GM21381 (cell line): ENCODE results near the gene RDX.

ENCODE experiments used
- ATAC-seq: cut with Tn5 transposase; IDR thresholded peaks from one replicate; pipeline ENCODE4 v1.9.1; 2021; ENCODE audit warnings: mild to moderate bottlenecking, moderate library complexity; ENCODE audit not compliant: unreplicated experiment

RDX gene

GRCh38 chr11:110174645-110175310, 121.6 kb downstream of the RDX start:
- no peak for ATAC-seq

GRCh38 chr11:110173811-110174644, 122.4 kb downstream of the RDX start:
- ATAC-seq: no peak

GRCh38 chr11:110172468-110173065, 123.8 kb downstream of the RDX start:
- no peak for ATAC-seq

DNA sequence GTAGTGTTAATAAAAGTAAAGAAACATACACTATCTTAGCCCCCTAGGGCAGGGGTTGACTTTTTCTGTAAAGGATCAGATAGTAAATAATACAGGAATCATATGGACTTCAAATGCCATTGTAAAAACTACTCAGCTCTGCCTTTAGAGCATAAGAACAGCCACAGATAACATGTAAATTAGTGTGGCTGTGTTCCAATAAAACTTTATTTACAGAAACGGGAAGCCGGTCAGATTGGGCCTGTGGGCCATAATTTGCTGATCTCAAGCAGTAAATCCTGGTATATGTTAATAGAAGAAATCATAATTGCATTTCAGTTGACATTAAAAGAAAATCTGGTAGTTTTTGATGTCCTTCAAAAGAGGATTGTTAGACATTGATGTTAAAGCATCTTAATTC, 126.7 kb downstream of the RDX start:
- ATAC-seq: no peak

DNA sequence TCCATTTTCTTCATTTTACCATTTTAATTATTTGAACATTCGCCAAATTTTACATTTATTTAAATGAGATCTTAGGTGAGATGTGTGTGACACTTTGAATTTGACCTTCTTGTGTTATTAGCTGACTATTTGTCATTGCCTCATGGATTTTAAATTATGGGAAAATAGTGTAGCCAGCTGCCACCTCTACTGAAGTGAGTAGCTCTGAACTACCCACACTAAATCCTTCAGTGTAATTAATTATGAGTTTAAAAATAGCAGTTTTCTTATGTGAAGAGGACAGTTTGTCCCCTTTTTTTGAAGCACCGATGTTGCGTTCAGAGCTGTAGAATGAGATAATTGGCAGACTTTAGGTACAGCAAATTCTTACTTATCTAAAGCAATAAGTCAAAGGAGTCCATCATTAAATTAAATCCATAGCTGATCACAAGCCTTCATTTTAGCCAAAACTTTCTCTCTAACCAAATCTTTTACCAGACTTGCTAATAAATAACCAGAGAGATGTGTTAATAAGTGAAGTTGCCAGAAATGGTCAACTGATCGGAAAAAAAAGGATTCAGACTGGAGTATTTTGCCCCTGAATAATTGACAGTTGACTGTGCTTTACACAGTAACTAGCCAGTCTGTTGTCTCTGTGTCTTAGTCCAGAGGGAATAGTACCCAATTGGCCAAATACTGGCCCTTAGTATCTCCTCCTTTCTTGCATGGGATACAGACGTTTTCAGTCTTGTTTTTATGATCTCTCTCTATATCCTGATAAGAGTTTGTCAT, 128.2 kb downstream of the RDX start:
- no peak for ATAC-seq

DNA sequence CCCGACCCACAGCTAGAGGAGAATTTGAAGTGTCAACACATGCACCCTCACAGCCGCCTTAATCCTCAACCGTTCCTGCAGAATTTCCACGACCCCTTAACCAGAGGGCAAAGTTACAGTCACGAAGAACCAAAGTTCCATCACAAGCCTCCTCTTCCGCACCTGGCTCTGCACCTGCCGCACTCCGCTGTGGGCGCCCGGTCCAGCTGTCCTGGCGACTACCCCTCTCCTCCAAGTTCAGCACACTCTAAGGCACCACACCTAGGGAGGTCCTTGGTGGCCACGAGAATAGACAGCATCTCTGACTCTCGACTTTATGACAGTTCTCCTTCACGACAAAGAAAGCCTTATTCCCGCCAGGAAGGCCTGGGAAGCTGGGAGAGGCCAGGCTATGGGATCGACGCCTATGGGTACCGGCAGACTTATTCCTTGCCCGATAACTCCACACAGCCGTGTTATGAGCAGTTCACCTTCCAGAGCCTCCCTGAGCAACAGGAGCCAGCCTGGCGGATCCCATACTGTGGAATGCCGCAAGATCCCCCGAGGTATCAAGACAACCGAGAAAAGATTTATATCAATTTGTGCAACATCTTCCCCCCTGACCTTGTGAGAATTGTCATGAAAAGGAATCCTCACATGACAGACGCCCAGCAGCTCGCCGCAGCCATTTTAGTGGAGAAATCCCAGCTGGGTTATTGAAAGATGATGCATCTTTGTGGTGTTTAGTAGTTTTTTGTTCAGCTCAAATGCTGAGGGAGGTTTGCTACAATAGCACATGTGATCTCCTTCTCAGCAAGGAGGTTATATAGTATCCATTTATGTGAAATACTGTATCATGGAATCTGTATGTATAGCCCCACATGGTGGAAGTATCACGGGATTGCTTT, 131.1 kb downstream of the RDX start:
- ATAC-seq: no peak

GRCh38 chr11:110162216-110162615, 134.2 kb downstream of the RDX start:
- no peak for ATAC-seq

DNA sequence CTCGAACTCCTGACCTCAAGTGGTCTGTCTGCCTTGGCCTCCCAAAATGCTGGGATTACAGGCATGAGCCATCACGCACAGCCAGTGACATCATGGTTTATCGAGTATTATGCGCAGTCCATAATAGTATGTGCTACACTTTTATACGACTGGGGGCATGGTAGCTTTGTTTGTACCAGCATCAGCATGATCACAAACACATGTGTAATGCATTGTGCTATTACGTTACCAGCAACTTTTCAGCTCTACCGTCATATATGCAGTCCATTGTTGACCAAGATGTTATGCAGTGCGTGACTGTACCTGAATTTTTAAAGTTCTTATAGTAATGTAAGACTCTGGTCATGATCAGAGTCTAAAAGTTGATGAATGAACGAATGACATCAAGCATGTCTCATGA, 135.4 kb downstream of the RDX start:
- ATAC-seq: no peak

GRCh38 chr11:110160437-110160836, 136.0 kb downstream of the RDX start:
- ATAC-seq: no peak

DNA sequence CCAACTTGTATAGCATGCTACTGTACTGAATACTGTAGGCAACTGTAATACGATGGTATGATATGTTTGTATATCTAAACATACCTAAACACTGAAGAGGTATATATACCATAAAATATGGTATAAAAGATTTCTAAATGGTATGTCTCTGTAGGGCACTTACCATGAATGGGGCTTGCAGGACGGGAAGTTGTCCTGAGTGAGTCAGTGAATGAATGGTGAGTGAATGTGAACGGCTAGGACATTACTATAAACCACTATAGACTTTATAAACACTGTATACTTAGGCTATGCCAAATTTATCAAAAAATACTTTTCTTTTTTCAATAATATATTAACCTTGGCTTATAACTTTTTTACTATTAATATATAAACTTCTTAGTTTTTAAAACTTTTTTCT, 136.4 kb downstream of the RDX start:
- no peak for ATAC-seq

GRCh38 chr11:110159476-110159875, 136.9 kb downstream of the RDX start:
- no peak for ATAC-seq

DNA sequence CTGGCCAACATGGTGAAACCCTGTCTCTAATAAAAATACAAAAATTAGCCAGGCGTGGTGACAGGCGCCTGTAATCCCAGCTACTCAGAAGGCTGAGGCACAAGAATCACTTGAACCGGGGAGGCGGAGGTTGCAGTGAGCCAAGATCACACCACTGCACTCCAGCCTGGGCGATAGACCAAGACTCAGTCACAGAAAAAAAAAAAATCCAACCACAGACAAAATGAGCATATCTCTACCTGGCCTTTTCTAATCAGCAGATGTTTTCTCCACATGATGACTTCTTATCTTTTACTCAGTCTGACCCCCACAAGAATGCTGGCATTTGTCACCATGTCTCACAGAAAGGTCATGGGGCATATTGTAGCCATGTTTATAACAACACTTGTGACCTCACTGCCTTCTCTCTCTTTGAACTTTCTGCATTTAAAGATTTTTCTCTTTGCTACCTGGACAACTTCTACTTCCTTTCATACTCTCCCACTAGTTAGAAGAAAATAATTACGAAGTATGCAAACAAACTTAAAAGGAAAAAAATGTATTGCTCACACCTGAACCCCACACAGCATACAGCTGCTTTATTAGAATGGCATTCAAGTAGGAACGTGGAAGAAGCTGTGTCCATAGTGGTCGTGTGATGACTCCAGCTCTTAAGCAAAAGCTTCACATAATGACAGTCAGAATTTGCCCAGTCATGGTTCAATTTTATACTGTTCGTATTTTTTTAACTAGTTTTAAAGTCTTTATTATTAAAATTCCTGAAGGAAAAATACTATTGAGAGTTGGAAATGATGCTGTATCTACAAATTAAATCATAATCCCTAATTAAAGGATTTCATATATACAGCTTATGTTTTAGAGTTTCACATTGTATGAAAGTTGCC, 137.9 kb downstream of the RDX start:
- no peak for ATAC-seq

GRCh38 chr11:110156503-110156902, 139.9 kb downstream of the RDX start:
- ATAC-seq: no peak

- ATAC-seq: no peak
Observed at GRCh38 chr11:110153474-110153873, 142.9 kb downstream of the RDX start.

DNA sequence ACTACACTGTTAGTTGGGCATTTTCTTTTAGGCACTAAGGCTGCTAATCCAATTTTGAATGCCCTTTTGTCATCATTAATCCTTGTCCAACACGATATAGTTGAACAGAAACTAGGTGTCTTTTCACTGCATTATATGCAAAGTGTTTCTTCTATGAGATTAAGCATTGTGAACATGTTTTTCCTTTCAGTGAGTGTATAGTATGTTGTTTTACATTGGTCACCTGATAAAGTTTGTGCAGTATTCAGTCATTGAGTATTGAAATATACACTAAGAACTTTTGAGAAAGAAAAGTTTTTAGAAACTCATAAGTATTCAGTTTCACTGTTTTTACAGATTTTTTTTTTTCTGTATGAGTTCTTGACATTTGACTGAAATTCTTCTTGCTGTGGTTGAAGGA, 144.2 kb downstream of the RDX start:
- ATAC-seq: no peak

GRCh38 chr11:110148775-110149744, 147.4 kb downstream of the RDX start:
- ATAC-seq: no peak

DNA sequence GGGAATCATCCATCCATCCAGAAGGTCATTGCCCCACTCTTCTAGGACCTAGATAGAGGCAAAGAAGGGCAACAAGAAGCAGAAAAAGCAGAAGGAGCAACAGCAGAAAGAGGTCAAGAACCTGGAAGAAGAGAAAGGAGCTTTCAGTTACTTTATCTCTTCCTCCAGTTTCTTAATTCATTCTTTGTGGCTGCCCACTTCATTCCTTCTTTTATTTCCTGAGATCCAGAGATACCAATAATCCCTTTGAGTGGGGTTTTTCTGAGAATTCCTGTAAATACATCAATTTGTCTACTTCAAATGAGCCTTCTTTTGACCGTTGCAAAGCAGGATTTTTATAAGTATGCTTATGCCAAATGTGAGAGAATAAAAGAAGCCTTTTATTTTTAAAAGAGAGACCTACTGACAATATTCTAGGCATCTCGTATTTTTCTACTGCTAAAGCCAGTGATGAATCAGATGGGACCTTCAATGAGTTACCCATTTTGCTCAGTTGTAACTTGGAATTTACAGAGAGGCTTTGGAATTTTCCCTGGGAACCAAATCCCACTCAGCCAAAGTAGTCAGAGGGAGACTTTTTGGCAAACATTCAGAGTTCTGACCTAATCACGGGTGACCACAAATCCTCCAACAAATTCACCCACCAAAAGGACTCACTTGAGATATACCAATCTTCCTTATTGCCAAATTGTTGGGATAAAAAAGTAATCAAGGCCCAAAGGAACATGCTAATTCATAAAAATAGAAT, 148.3 kb downstream of the RDX start:
- ATAC-seq: no peak
